ENCODE data around the gene ZSCAN21. TPM values are rescaled to one million over a fixed set of nuclear protein-coding genes. Genes with fewer than 3 reads are reported as not detected.

ZSCAN21 gene
- polyA plus RNA-seq, 3 donors from 2014 or later, result 2.3 to 9.8 (median 4.0) TPM

Other genes starting within 250 kb of the ZSCAN21 start
- gene CYP3A43, start 221.8 kb upstream of the ZSCAN21 start, polyA plus RNA-seq, result not detected
- not detected for gene OR2AE1, start 172.7 kb upstream of the ZSCAN21 start, polyA plus RNA-seq
- 10 to 100 TPM; 14.0 to 23.9 (median 14.7) TPM for gene TRIM4, start 130.2 kb upstream of the ZSCAN21 start, polyA plus RNA-seq
- gene GJC3, start 120.2 kb upstream of the ZSCAN21 start, polyA plus RNA-seq, result not detected
- gene AZGP1, start 73.7 kb upstream of the ZSCAN21 start, polyA plus RNA-seq, result not detected
- gene ZKSCAN1, start 34.2 kb upstream of the ZSCAN21 start, polyA plus RNA-seq, result 10 to 100 TPM; 14.4 to 48.9 (median 18.7) TPM
- gene ZNF3, start 31.9 kb downstream of the ZSCAN21 start, polyA plus RNA-seq, result 10 to 100 TPM in 2 of 3 donors, 1 to 10 TPM in 1; 5.2 to 21.2 (median 12.2) TPM
- gene COPS6, start 39.2 kb downstream of the ZSCAN21 start, polyA plus RNA-seq, result 100 to 1,000 TPM; 163 to 289 (median 163) TPM
- gene MCM7, start 51.6 kb downstream of the ZSCAN21 start, polyA plus RNA-seq, result 10 to 100 TPM; 40.3 to 59.0 (median 54.4) TPM
- gene AP4M1, start 51.9 kb downstream of the ZSCAN21 start, polyA plus RNA-seq, result 10 to 100 TPM in 1 of 3 donors, 1 to 10 TPM in 2; 7.1 to 12.9 (median 8.8) TPM
- gene TAF6, start 69.6 kb downstream of the ZSCAN21 start, polyA plus RNA-seq, result 10 to 100 TPM; 15.3 to 34.8 (median 17.3) TPM
- gene CNPY4, start 69.9 kb downstream of the ZSCAN21 start, polyA plus RNA-seq, result 10 to 100 TPM; 14.2 to 18.5 (median 17.7) TPM
- 1 to 10 TPM; 2.2 to 2.6 (median 2.4) TPM for gene MBLAC1, start 77.2 kb downstream of the ZSCAN21 start, polyA plus RNA-seq
- gene LAMTOR4, start 99.1 kb downstream of the ZSCAN21 start, polyA plus RNA-seq, result 100 to 1,000 TPM; 408 to 587 (median 569) TPM
- gene TRAPPC14, start 108.9 kb downstream of the ZSCAN21 start, polyA plus RNA-seq, result 1 to 10 TPM in 2 of 3 donors, under 1 TPM in 1; 0.71 to 2.9 (median 1.8) TPM
- under 1 TPM in 1 of 3 donors, not detected in 2; 0.08 TPM for gene GAL3ST4, start 118.8 kb downstream of the ZSCAN21 start, polyA plus RNA-seq
- not detected for gene GPC2, start 127.6 kb downstream of the ZSCAN21 start, polyA plus RNA-seq
- gene STAG3, start 128.1 kb downstream of the ZSCAN21 start, polyA plus RNA-seq, result 1 to 10 TPM in 1 of 3 donors, under 1 TPM in 2; 0.50 to 2.8 (median 0.72) TPM
- gene PVRIG, start 170.2 kb downstream of the ZSCAN21 start, polyA plus RNA-seq, result 100 to 1,000 TPM; 151 to 240 (median 209) TPM